WTC11 (cell line): Measurements from ENCODE around the gene ABCG8. TPM values are rescaled to one million over a fixed set of nuclear protein-coding genes. Genes with fewer than 3 reads are reported as not detected.

ENCODE experiments used
- ATAC-seq: fragments of 200-7000 bp; cut with Tn5 transposase; 2 replicates; pipeline ENCODE4 v1.10.0; 2021; ENCODE audit warnings: mild to moderate bottlenecking, moderate library complexity
- CTCF ChIA-PET: fragments of 300-600 bp; sonication (Branson Sonifier 250); formaldehyde crosslinking; loops from one replicate; lab custom pipeline; 2021; ENCODE audit warnings: antibody characterized with exemption; lab: Charles Lee
- POLR2A ChIA-PET: fragments of 350-600 bp; sonication (Branson Sonifier 250); formaldehyde crosslinking; loops from one replicate; lab custom pipeline; 2021; ENCODE audit warnings: antibody characterized with exemption; lab: Charles Lee
- DNase-seq: peaks from one replicate; pipeline ENCODE4 v3.0.0; 2021; ENCODE audit warnings: low spot score
- H3K27ac Mint-ChIP-seq: 2 replicates; pipeline ENCODE4 v1.8.0; 2021; ENCODE audit warnings: mixed read lengths
- H3K27me3 Mint-ChIP-seq: 2 replicates; pipeline ENCODE4 v1.8.0; 2021; ENCODE audit warnings: low read depth, mild to moderate bottlenecking, moderate library complexity, mixed read lengths
- H3K36me3 Mint-ChIP-seq: 2 replicates; pipeline ENCODE4 v1.8.0; 2021; ENCODE audit warnings: mixed read lengths
- H3K4me1 Mint-ChIP-seq: 2 replicates; pipeline ENCODE4 v1.8.0; 2022; ENCODE audit warnings: mixed read lengths
- H3K4me3 Mint-ChIP-seq: 2 replicates; pipeline ENCODE4 v1.8.0; 2021; ENCODE audit warnings: mild to moderate bottlenecking, moderate library complexity, mixed read lengths
- H3K9me3 Mint-ChIP-seq: 2 replicates; pipeline ENCODE4 v1.8.0; 2021; ENCODE audit warnings: mixed read lengths
- ATF1 ChIP-seq: sonication (generic); formaldehyde crosslinking; IDR thresholded peaks from 2 replicates; pipeline ENCODE4 v1.8.1; 2023; ENCODE audit warnings: mild to moderate bottlenecking, moderate library complexity, missing genetic modification reagents
- ESRRA ChIP-seq: sonication (generic); formaldehyde crosslinking; IDR thresholded peaks from 2 replicates; pipeline ENCODE4 v1.8.1; 2022; ENCODE audit warnings: mild to moderate bottlenecking, missing genetic modification reagents, borderline replicate concordance
- JUN ChIP-seq: sonication (generic); formaldehyde crosslinking; IDR thresholded peaks from 2 replicates; pipeline ENCODE4 v1.8.0; 2023; ENCODE audit warnings: mild to moderate bottlenecking, missing genetic modification reagents
- RELA ChIP-seq: sonication (generic); formaldehyde crosslinking; IDR thresholded peaks from 2 replicates; pipeline ENCODE4 v1.8.1; 2022; ENCODE audit warnings: missing genetic modification reagents, mild to moderate bottlenecking, borderline replicate concordance
- SP1 ChIP-seq: sonication (generic); formaldehyde crosslinking; conservative IDR thresholded peaks from 2 replicates; pipeline ENCODE4 v1.8.1; 2022; ENCODE audit warnings: missing genetic modification reagents
- ZNF219 ChIP-seq: sonication (generic); formaldehyde crosslinking; IDR thresholded peaks from 2 replicates; pipeline ENCODE4 v1.8.0; 2023; ENCODE audit warnings: missing genetic modification reagents, mild to moderate bottlenecking, borderline replicate concordance
- total RNA-seq: library from RNA; stranded (reverse); gene quantifications from 3 replicates; pipeline ENCODE4 v1.2.3, GENCODE V29; 2021
- TF ChIP-seq, protein P1 (sequence below): fragments of 250-450 bp; sonication (Bioruptor Pico); IDR thresholded peaks from 2 replicates; pipeline ENCODE4 v1.9.0; 2021; ENCODE audit warnings: mild to moderate bottlenecking
- TF ChIP-seq, protein P2 (sequence below): sonication (generic); formaldehyde crosslinking; IDR thresholded peaks from 2 replicates; pipeline ENCODE4 v1.8.0; 2023; ENCODE audit warnings: missing genetic modification reagents, mild to moderate bottlenecking, borderline replicate concordance
- TF ChIP-seq, protein P3 (sequence below): fragments of 250-450 bp; sonication (Bioruptor Pico); IDR thresholded peaks from 2 replicates; pipeline ENCODE4 v2.1.2; 2022; ENCODE audit warnings: mild to moderate bottlenecking, moderate library complexity
- TF ChIP-seq, protein P4 (sequence below): sonication (generic); formaldehyde crosslinking; IDR thresholded peaks from 2 replicates; pipeline ENCODE4 v1.8.0; 2022; ENCODE audit warnings: missing genetic modification reagents
- TF ChIP-seq, protein P5 (sequence below): sonication (generic); formaldehyde crosslinking; IDR thresholded peaks from 2 replicates; pipeline ENCODE4 v1.8.1; 2022; ENCODE audit warnings: low read depth, mild to moderate bottlenecking, moderate library complexity, missing genetic modification reagents, borderline replicate concordance
- TF ChIP-seq, protein P6 (sequence below): sonication (generic); formaldehyde crosslinking; conservative IDR thresholded peaks from 2 replicates; pipeline ENCODE4 v1.8.1; 2022; ENCODE audit warnings: mild to moderate bottlenecking, missing genetic modification reagents
- TF ChIP-seq, protein P7 (sequence below): sonication (generic); formaldehyde crosslinking; IDR thresholded peaks from 2 replicates; pipeline ENCODE4 v1.8.1; 2023; ENCODE audit warnings: mild to moderate bottlenecking, missing genetic modification reagents, borderline replicate concordance
- TF ChIP-seq, protein P8 (sequence below): sonication (generic); formaldehyde crosslinking; IDR thresholded peaks from 2 replicates; pipeline ENCODE4 v1.8.1; 2023; ENCODE audit warnings: mild to moderate bottlenecking, missing genetic modification reagents, moderate library complexity

Gene ABCG8
- total RNA-seq, 1 experiment from 2014 or later: not detected

DNA sequence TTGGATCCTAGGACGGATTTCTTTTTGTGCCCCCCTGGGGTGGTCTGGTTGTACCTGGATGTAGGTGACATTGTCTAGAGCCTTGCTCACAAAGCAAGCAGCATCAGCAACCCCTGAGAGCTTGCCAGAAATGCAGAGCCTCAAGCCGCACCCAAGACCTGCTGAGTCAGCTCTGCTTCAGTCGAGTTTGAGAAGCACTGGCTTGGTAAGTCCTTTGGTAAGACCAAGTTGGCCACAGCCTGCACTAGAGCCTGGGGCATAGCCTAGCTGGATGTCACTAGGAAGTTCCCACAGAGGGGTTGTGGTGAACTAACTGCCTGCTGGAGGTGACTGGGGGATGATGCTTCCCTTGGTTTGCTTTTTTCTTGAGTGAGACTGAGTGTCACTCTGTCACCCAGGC, 6.3 kb upstream of the ABCG8 start:
- H3K27me3 Mint-ChIP-seq: peaks cover 12% of the 10 kb centered on the region
- peak overlapping the region; percentile 78 for H3K4me3 Mint-ChIP-seq
- ATAC-seq (no peak; the same call in 1 of the 2 replicates), DNase-seq (no peak)
- H3K27ac Mint-ChIP-seq: no peak overlapping the region
- no peaks in the 10 kb centered on the region for H3K9me3 Mint-ChIP-seq
- CTCF ChIA-PET: no interaction called here
- POLR2A ChIA-PET: no interaction called here
- H3K4me1 Mint-ChIP-seq: peaks cover 2% of the 10 kb centered on the region; the same call in 1 of the 2 replicates
- TF ChIP-seq, protein P1, sequence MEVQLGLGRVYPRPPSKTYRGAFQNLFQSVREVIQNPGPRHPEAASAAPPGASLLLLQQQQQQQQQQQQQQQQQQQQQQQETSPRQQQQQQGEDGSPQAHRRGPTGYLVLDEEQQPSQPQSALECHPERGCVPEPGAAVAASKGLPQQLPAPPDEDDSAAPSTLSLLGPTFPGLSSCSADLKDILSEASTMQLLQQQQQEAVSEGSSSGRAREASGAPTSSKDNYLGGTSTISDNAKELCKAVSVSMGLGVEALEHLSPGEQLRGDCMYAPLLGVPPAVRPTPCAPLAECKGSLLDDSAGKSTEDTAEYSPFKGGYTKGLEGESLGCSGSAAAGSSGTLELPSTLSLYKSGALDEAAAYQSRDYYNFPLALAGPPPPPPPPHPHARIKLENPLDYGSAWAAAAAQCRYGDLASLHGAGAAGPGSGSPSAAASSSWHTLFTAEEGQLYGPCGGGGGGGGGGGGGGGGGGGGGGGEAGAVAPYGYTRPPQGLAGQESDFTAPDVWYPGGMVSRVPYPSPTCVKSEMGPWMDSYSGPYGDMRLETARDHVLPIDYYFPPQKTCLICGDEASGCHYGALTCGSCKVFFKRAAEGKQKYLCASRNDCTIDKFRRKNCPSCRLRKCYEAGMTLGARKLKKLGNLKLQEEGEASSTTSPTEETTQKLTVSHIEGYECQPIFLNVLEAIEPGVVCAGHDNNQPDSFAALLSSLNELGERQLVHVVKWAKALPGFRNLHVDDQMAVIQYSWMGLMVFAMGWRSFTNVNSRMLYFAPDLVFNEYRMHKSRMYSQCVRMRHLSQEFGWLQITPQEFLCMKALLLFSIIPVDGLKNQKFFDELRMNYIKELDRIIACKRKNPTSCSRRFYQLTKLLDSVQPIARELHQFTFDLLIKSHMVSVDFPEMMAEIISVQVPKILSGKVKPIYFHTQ (CRISPR knock-in tag): no peak
- TF ChIP-seq, protein P2, sequence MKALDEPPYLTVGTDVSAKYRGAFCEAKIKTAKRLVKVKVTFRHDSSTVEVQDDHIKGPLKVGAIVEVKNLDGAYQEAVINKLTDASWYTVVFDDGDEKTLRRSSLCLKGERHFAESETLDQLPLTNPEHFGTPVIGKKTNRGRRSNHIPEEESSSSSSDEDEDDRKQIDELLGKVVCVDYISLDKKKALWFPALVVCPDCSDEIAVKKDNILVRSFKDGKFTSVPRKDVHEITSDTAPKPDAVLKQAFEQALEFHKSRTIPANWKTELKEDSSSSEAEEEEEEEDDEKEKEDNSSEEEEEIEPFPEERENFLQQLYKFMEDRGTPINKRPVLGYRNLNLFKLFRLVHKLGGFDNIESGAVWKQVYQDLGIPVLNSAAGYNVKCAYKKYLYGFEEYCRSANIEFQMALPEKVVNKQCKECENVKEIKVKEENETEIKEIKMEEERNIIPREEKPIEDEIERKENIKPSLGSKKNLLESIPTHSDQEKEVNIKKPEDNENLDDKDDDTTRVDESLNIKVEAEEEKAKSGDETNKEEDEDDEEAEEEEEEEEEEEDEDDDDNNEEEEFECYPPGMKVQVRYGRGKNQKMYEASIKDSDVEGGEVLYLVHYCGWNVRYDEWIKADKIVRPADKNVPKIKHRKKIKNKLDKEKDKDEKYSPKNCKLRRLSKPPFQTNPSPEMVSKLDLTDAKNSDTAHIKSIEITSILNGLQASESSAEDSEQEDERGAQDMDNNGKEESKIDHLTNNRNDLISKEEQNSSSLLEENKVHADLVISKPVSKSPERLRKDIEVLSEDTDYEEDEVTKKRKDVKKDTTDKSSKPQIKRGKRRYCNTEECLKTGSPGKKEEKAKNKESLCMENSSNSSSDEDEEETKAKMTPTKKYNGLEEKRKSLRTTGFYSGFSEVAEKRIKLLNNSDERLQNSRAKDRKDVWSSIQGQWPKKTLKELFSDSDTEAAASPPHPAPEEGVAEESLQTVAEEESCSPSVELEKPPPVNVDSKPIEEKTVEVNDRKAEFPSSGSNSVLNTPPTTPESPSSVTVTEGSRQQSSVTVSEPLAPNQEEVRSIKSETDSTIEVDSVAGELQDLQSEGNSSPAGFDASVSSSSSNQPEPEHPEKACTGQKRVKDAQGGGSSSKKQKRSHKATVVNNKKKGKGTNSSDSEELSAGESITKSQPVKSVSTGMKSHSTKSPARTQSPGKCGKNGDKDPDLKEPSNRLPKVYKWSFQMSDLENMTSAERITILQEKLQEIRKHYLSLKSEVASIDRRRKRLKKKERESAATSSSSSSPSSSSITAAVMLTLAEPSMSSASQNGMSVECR: no peak
- TF ChIP-seq, protein P3, sequence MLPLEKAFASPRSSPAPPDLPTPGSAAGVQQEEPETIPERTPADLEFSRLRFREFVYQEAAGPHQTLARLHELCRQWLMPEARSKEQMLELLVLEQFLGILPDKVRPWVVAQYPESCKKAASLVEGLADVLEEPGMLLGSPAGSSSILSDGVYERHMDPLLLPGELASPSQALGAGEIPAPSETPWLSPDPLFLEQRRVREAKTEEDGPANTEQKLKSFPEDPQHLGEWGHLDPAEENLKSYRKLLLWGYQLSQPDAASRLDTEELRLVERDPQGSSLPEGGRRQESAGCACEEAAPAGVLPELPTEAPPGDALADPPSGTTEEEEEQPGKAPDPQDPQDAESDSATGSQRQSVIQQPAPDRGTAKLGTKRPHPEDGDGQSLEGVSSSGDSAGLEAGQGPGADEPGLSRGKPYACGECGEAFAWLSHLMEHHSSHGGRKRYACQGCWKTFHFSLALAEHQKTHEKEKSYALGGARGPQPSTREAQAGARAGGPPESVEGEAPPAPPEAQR: no peak
- TF ChIP-seq, protein P4, sequence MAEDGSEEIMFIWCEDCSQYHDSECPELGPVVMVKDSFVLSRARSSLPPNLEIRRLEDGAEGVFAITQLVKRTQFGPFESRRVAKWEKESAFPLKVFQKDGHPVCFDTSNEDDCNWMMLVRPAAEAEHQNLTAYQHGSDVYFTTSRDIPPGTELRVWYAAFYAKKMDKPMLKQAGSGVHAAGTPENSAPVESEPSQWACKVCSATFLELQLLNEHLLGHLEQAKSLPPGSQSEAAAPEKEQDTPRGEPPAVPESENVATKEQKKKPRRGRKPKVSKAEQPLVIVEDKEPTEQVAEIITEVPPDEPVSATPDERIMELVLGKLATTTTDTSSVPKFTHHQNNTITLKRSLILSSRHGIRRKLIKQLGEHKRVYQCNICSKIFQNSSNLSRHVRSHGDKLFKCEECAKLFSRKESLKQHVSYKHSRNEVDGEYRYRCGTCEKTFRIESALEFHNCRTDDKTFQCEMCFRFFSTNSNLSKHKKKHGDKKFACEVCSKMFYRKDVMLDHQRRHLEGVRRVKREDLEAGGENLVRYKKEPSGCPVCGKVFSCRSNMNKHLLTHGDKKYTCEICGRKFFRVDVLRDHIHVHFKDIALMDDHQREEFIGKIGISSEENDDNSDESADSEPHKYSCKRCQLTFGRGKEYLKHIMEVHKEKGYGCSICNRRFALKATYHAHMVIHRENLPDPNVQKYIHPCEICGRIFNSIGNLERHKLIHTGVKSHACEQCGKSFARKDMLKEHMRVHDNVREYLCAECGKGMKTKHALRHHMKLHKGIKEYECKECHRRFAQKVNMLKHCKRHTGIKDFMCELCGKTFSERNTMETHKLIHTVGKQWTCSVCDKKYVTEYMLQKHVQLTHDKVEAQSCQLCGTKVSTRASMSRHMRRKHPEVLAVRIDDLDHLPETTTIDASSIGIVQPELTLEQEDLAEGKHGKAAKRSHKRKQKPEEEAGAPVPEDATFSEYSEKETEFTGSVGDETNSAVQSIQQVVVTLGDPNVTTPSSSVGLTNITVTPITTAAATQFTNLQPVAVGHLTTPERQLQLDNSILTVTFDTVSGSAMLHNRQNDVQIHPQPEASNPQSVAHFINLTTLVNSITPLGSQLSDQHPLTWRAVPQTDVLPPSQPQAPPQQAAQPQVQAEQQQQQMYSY (CRISPR knock-in tag): no peak
- TF ChIP-seq RELA (CRISPR knock-in tag) (no peak), SP1 (CRISPR knock-in tag) (no peak), ESRRA (CRISPR knock-in tag) (no peak), ATF1 (no peak), JUN (CRISPR knock-in tag) (no peak), ZNF219 (CRISPR knock-in tag) (no peak)
- TF ChIP-seq, protein P5, sequence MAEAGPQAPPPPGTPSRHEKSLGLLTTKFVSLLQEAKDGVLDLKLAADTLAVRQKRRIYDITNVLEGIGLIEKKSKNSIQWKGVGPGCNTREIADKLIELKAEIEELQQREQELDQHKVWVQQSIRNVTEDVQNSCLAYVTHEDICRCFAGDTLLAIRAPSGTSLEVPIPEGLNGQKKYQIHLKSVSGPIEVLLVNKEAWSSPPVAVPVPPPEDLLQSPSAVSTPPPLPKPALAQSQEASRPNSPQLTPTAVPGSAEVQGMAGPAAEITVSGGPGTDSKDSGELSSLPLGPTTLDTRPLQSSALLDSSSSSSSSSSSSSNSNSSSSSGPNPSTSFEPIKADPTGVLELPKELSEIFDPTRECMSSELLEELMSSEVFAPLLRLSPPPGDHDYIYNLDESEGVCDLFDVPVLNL: no peak
- TF ChIP-seq, protein P6, sequence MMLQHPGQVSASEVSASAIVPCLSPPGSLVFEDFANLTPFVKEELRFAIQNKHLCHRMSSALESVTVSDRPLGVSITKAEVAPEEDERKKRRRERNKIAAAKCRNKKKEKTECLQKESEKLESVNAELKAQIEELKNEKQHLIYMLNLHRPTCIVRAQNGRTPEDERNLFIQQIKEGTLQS: no peak
- TF ChIP-seq, protein P7, sequence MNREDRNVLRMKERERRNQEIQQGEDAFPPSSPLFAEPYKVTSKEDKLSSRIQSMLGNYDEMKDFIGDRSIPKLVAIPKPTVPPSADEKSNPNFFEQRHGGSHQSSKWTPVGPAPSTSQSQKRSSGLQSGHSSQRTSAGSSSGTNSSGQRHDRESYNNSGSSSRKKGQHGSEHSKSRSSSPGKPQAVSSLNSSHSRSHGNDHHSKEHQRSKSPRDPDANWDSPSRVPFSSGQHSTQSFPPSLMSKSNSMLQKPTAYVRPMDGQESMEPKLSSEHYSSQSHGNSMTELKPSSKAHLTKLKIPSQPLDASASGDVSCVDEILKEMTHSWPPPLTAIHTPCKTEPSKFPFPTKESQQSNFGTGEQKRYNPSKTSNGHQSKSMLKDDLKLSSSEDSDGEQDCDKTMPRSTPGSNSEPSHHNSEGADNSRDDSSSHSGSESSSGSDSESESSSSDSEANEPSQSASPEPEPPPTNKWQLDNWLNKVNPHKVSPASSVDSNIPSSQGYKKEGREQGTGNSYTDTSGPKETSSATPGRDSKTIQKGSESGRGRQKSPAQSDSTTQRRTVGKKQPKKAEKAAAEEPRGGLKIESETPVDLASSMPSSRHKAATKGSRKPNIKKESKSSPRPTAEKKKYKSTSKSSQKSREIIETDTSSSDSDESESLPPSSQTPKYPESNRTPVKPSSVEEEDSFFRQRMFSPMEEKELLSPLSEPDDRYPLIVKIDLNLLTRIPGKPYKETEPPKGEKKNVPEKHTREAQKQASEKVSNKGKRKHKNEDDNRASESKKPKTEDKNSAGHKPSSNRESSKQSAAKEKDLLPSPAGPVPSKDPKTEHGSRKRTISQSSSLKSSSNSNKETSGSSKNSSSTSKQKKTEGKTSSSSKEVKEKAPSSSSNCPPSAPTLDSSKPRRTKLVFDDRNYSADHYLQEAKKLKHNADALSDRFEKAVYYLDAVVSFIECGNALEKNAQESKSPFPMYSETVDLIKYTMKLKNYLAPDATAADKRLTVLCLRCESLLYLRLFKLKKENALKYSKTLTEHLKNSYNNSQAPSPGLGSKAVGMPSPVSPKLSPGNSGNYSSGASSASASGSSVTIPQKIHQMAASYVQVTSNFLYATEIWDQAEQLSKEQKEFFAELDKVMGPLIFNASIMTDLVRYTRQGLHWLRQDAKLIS (CRISPR knock-in tag): no peak
- TF ChIP-seq, protein P8, sequence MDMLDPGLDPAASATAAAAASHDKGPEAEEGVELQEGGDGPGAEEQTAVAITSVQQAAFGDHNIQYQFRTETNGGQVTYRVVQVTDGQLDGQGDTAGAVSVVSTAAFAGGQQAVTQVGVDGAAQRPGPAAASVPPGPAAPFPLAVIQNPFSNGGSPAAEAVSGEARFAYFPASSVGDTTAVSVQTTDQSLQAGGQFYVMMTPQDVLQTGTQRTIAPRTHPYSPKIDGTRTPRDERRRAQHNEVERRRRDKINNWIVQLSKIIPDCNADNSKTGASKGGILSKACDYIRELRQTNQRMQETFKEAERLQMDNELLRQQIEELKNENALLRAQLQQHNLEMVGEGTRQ (CRISPR knock-in tag): no peak
- H3K36me3 Mint-ChIP-seq: no peaks in the 10 kb centered on the region
